ENCODE data around the gene ANO5. TPM values are rescaled to one million over a fixed set of nuclear protein-coding genes. Genes with fewer than 3 reads are reported as not detected.

ANO5 gene
- total RNA-seq, 1 donor from 2014 or later, result 2.5 TPM

GRCh38 chr11:22317656-22318055 lies 124.8 kb downstream of the ANO5 start:
- Histone ChIP-seq H3K36me3 (ENCODE audit: control insufficient read depth, insufficient read depth, low read length) (no peaks in the 10 kb centered on the region), H3K27me3 (ENCODE audit: control insufficient read depth, insufficient read depth, low read length) (no peaks in the 10 kb centered on the region), H3K4me3 (ENCODE audit: low read depth, low read length) (no peak overlapping the region)
- no peak for TF ChIP-seq CTCF (IDR thresholded peaks at IDR 0.05; ENCODE audit: insufficient read depth, low read length, poor library complexity, severe bottlenecking)
- no peak for DNase-seq (ENCODE audit: low read depth)

- TF ChIP-seq CTCF (IDR thresholded peaks at IDR 0.05; ENCODE audit: insufficient read depth, low read length, poor library complexity, severe bottlenecking), result no peak
- no peaks in the 10 kb centered on the region for H3K36me3 ChIP-seq (ENCODE audit: control insufficient read depth, insufficient read depth, low read length)
- no peak overlapping the region for H3K4me3 ChIP-seq (ENCODE audit: low read depth, low read length)
- DNase-seq (ENCODE audit: low read depth), result no peak
- H3K27me3 ChIP-seq (ENCODE audit: control insufficient read depth, insufficient read depth, low read length), result peaks cover 3% of the 10 kb centered on the region
Observed at GRCh38 chr11:22331771-22332170, 138.9 kb downstream of the ANO5 start.

Other genes starting within 250 kb of the ANO5 start
- gene SLC17A6, start 145.3 kb downstream of the ANO5 start, total RNA-seq, result not detected in 2 replicates